Stimulated activated CD8-positive, alpha-beta memory T cell treated with anti-CD3 and anti-CD28 coated beads, Interleukin-4, amount 100 ng/mL, for 48 hours (primary cell): ENCODE results near the gene DOK1.
A peak's percentile ranks its signal among the peaks of the same experiment; 100 is the strongest.
"Not testable (repeated sequence)": the region's sequence is repeated elsewhere in the genome, so short reads cannot be mapped to it uniquely, and the experiment has no call there.

Experiments used
- DNase-seq: peaks from one replicate; pipeline ENCODE4 v3.0.0-alpha.2; 2020

DOK1 gene

DNA sequence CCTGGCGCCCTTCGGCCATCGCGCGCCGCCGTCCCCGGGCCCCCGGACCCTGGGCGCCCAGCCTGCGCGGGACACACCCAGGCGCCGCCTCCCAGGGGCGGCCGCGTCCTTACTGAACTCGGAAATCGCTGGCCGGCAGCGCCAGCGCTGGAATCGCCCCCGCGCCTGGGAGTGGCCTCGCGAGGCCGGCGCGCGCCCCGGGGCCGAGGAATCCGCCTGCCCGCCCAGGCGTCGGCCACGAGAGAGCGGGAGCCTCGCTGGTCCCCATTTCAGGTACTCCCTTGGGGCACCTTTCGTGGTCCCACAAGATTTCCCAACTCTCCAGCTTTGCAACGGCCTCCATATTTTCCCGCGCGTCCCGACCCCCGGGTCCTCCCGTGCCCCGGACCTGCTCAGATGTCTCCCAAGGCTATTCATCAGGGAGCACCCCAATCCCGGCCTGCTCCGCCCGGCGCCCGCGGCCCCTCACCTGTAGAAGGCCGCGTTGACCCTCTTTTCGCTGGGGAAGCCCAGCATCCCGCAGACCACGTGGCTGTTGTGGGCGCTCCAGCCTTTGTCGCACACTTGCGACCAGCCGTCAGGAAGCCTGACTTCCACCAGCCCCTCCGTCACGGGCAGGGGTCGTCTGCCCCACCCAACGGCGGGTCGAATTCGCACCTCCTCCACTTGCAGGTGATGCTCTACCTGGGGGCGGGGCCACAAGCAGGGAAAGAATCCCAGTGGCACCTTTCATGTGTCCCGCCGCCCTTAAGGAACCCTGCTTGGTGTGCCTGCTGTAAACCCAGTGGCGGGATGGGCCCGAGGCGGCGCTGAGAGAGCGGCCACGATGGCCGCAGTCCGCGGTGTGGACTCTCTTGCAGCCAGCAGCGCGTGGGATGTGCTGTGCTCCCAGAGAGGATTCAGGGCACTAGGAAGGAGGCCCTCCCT lies 5.4 kb upstream of the DOK1 start:
- DNase-seq = peak; percentile 57

- DNase-seq = no peak
Observed at GRCh38 chr2:74550231-74550630, 4.3 kb upstream of the DOK1 start.

GRCh38 chr2:74551530-74551929 lies 3.0 kb upstream of the DOK1 start:
- DNase-seq = no peak

DNA sequence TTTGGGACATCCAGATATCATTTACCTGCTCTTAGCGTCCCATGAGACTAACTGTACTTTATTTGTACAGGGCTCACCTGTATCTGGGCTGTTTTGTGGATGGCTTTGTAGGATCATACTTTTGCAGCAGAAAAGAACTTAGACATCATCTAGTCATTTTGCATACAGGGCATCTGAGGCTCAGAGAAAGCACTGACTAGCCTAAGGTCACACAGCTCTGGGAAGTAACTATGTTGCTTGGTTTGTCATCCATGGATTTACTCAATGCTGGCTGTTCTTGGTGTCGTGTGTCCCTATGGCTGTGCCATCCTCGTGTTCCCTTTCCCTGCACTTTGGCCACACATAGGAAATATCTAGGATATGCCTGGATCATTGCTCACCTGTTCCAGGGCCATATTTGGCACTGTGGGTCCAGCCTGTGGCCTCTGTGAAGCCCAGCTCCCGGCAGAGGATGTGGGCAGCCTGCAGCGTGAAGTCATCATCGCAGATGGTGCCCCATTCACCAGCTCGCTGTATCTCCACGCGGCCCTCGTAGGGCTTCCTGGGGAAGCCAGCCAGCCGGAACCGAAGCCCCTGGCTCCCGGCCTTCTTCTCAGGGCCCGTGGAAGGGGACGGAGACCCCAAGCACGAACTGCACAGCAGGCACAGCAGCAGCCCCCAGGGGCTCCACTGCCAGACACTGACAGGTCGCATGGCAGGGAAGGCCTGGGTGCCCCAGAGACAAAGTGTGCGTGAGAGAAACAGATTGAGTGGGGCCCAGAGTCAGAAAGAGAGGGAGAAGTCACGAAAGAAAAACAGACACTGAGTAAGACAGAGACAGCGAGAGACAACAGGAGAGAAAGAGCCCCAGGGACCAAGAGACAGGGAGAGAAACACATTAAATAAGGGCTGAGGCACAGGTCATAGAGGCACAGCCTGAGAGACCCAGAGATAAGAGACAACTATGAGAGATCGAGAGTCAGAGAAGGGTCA lies 2.3 kb upstream of the DOK1 start:
- DNase-seq = no peak

DNA sequence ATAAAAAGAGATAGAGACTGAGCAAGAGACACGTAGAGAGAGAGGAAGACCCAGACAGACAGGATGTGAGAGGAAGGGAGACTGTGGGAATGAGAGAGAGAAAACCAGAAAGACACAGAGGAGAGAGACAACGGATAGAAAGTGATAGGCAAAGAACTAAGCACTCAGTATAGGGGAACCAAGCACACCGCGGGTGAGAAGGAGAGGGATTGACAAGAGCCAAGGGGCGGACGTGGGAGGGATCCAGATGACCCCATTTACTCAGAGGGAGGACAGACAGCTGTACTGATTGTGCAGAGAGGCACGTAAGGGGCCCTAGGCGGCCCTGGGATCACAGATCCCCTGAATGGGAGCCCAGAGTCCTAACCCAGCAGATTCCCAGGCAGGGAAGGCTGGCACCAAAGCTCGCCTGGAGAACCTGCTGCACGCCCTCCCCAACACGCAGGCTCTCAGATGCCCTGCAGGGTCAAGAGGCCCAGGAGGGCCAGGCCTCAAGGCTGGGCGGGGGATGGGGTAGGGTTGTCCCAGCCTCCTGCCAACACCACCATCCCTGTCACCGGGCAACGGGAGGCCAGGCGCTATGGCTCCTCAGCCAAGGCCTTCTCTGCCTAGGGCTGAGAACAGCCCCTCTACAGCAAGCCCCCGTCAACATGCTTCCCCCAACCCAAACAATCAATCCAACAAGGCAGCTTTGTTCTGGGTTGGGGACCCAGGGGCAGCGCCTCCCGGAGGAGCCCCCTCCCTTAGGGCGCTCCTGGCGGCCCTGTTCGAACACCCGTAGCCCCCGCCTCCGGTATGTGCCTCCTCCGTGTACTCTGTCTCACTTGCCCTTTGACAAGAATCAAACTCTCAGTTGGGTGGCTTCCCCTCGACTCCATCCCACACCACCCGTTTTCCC lies 1.4 kb upstream of the DOK1 start:
- no peak for DNase-seq

- peak; percentile 66 for DNase-seq
Observed at GRCh38 chr2:74554820-74555531, 456 bp downstream of the DOK1 start.

- no peak for DNase-seq
Observed at GRCh38 chr2:74555610-74556103, 1.1 kb downstream of the DOK1 start.

DNA sequence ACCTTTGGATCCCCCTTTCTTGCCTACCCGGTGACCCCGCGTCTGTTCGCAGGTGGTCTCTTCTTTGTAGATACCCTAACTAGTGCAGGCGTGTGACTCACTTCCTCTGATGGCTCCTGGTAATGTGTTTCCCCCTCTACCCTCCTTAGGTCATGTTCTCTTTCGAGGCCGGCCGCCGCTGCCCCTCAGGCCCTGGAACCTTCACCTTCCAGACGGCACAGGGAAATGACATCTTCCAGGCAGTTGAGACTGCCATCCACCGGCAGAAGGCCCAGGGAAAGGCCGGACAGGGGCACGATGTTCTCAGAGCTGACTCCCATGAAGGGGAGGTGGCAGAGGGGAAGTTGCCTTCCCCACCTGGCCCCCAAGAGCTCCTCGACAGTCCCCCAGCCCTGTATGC lies 1.6 kb downstream of the DOK1 start:
- DNase-seq = no peak

DNA sequence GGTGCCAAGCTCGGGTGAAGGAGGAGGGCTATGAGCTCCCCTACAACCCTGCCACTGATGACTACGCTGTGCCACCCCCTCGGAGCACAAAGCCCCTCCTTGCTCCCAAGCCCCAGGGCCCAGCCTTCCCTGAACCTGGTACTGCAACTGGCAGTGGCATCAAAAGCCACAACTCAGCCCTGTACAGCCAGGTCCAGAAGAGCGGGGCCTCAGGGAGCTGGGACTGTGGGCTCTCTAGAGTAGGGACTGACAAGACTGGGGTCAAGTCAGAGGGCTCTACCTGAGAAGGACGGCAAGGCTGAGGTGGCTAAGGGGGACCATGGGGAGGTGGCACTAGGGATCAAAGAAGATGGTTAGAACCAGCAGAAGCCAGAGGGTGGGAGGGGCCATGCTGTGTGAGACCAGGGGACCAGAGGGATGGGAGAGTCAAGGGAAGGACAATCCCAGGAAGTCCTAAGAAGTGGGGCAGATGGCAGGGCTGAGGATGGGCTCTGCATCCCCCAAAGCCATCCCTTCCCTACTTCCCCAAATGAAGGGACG lies 2.4 kb downstream of the DOK1 start:
- no peak for DNase-seq

- no peak for DNase-seq
Observed at GRCh38 chr2:74558284-74559230, 4.0 kb downstream of the DOK1 start.

DNA sequence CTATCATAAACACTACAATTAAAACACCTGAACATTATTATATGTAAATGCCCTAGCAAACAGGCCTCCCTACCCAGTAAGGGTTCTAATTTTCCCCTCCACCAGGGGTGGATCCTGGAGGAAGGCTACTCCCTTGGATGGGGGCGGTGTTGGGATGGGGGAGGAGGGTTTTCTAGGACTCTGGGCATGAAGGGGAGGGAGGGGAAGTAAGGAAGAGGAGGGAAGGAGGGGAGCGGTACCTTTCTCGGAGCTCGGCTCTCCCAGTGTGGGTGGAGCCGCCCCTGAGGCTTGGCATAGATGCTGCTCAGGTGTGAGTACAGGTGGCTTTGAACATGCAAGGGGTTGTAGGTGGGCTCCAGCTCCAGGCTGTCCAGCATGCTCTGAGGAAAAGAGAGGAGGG lies 5.4 kb downstream of the DOK1 start:
- DNase-seq = no peak

DNA sequence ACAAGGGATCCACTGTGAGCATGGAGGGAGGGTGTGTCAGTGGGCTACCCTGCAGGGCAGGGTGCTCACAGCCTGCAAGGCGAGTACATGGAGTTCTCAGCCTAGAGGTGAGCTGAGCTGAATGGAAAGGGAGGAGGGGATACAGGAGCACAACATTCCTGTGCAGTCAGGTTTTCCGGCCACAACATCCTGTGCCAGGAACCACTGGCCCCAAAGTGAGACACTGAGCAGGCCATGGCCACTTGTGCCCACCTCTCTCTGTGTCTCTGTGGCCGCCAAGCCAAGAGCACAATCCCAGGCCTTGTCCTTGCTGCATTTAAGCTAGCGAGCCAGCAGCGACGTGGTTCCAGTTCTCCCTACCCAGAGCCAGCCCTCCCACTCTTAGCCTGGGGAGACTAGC lies 6.1 kb downstream of the DOK1 start:
- DNase-seq = no peak

- DNase-seq = not testable (repeated sequence)
Observed at GRCh38 chr2:74561022-74561421, 6.5 kb downstream of the DOK1 start.

- no peak for DNase-seq
Observed at GRCh38 chr2:74562126-74562775, 7.7 kb downstream of the DOK1 start.

DNA sequence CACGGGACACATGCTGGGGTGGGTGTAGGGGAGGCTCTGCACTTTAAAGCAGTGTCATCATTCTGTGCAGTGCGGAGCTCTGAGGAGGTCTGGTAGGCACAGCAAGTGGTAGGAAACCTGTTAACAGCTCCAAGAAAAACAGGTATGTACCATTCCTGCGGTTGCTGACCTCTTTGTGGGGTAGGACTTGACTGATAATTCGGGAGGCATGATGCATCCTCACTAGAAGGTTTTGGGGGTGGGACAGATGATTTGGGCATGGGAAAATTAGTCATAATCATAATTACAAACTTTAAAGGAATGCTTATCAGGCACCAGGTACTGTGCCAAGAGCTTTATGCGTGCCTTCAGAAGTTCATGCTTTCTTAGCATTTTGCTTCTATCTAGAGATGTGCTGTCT lies 9.7 kb downstream of the DOK1 start:
- no peak for DNase-seq

GRCh38 chr2:74566076-74566753 lies 11.7 kb downstream of the DOK1 start:
- no peak for DNase-seq

GRCh38 chr2:74566754-74567085 lies 12.2 kb downstream of the DOK1 start:
- no peak for DNase-seq

- DNase-seq = no peak
Observed at GRCh38 chr2:74567881-74568280, 13.4 kb downstream of the DOK1 start.

GRCh38 chr2:74569686-74570085 lies 15.2 kb downstream of the DOK1 start:
- no peak for DNase-seq
